HG02763 (cell line): ENCODE measurements around the gene BAHD1.
A peak's percentile ranks its signal among the peaks of the same experiment; 100 is the strongest.

Experiments used
- ATAC-seq: cut with Tn5 transposase; IDR thresholded peaks from one replicate; pipeline ENCODE4 v1.9.1; 2021; ENCODE audit warnings: mild to moderate bottlenecking, moderate library complexity; ENCODE audit not compliant: unreplicated experiment

BAHD1 gene

DNA sequence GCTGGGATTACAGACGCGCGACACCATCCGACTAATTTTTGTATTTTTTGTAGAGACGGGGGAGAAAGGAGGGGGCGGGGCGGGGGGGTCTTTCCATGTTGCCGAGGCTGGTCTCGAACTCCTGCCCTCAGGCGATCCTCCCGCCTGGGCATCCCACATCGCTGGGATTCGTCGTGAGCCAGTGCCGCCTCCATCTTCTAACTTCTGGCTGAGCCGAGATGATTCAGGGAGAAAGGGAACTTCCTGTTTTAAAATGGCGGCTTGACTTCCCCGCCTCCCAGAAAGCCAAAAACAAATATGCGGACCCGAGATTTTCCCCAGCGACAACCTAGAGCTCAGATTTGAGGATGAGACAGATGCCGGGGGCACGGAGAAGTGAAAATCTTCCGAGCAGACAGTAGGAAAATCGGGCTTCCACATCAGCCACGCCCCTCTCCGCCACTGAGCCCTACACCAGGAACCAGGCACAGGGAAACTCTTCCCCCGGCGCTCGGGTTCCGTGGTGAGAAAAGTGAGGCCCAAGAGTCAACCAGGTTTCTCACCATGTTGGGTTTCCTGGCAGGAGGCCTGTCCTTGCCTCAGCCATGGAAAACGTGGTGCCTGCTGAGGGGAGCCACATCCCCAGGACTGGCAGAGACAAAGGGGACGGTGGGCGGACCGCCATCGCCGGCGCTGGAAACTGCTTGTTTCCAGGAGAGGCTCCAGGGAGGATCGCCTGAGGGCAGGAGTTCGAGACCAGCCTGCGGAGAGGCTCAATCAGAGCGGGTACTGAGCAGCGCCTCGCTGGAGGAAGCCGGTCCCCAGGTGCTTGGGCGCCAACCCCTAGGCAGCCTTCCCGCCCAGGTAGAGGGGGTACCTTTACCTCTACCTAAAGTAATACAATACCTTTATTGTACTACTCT, 48.8 kb downstream of the BAHD1 start:
- no peak for ATAC-seq

DNA sequence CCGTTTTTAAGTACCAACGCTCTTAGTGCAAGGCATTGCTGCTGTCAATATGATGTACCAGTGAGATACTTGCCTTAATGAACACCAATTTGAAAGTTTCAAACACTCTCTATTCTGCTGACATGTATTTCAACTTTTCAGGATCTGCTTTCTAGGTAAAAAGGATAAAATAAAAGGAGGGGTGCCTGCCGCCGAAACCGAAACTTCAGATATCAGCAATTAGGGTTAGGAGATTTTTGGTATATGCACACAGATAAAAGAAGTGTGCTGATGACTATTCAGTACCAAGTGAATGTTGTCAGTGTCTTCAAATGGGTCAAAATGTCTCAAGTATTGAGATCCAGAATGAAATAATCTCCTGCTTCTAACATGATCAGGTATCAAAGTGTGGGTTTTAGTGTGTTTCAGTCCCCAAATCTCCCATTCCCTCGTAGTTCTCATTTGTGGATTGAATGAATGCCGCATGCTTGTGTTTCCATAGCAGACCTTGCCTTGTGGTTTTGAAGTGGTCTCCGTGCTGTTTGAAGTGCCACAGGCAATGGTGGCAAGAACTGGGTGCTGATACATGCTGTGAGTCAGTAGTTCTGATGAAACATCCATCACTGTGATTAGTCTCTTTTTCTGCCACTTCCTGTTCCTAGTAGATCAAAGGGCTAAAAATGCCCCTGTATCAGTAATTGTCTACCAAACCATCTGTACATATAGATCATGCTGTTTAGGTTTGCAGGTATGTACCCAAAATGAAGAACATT, 52.5 kb downstream of the BAHD1 start:
- ATAC-seq = no peak

DNA sequence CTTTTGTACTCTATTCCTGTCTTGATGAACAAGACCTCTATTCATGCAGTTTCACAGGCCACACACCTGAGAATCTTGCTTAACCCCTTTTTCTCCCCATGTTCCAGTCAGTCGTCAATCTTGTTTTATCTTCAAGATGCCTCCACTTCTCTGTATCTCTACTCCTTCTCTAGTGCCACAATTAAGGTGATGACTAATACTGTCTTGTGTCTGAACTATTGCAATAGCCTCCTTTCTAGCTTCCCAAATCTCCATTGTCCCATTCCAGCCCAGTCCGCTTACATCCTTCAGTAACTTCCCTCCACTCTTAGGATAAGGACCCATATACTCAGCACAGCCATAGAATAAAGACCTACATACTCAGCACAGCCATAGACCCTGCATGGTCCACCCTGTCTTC, 54.8 kb downstream of the BAHD1 start:
- no peak for ATAC-seq

DNA sequence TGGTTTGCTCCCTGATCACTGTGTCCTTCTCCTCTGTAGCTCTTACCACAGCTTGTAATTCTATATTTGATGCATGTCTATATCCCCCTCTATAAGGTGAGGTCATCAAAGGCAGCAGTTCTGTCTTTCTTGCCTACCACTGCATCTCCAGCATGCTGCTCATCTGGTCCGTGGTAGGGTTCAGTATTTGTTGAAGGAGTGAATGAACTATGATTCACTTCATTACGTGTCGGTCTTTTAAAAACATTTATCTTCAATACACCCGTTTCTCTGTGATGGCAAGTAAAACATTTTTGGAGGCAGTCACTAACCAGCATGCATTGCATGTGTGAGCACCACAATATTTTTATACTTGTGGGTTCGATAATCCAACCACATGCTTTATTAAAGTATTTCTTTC, 57.7 kb downstream of the BAHD1 start:
- no peak for ATAC-seq

DNA sequence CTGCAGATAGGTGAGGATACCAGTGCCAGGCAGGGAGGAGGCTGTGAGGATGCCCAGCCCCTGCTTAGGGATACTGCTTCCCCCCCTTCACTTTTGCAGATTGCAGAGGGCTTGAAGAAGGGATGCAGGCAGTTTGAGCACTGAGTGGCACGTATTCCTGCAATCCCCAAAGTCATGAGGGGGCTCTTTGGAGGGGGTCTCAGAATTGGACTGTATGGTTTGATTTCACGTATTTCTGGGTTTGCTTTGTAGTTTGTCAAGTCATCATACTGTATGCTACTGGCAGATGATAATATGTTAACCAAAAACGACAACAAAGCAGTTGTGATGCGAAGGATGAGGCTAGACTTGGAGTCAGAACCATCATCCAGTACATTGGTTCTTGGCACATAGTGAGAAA, 58.1 kb downstream of the BAHD1 start:
- no peak for ATAC-seq

DNA sequence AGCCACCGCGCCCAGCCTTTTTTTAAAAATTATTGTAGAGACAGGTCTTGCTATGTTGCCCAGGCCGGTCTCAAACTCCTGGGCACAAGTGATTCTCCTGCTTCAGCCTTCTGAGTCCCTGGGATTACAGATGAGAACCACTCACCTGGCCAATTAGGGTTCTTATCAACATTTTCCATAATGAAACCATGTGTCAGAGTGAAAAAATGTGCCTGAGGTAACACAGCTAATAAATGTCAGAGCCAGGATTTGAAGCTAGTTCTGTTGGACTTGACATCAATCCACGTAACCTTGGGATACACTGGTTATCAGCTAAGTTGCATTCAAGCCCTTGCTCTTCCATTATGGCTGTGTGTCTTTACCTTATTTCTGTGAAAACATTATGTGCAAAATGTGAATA, 59.2 kb downstream of the BAHD1 start:
- ATAC-seq = no peak

DNA sequence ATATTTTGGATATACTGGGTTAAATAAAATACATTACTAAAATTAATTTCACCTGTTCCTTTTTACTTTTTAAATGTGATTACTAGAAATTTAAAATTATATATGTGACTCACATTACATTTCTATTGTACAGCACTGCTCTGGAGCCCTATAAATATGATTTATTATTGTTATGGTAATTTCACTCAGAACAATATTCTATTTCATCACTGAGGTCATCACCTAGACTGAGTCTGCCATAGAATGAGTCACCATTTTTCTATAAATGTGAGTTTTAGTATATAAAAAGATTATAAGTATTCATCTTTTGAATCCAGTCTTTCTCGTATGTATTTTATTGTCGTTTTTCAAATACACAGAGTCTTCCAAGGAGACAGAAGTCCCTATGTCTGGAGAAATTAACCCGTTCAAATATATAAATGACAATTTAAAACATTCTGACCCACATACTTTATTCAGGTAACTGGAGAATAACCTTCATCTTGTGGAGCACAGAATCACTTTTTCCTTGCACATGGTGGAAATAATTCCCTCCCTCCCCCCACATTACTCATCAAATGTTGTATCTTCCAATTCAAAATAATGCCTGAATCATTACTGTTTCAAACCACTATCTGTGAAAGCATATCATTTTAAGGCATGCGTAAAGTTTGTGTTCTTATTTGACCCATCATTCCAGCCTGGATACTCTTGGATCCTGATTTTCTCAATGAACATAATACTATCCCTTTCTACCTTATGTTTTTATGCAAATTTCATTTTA, 60.0 kb downstream of the BAHD1 start:
- ATAC-seq = no peak

DNA sequence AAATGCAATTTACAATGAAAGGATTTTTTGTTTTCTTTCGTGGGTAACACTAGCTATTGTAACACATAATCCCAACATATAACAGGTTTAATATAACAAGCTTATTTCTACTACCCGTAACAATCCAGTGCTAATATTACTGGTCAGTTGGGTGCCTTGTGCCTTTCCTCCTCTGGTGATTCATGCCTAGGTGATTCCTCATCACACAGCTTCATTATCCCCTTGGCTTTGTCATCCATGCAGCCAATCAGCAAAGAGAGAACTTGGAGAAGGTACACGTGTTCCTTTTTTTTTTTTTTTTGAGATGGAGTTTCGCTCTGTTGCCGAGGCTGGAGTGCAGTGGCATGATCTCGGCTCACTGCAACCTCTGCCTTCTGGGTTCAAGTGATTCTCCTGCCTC, 60.7 kb downstream of the BAHD1 start:
- ATAC-seq = no peak

DNA sequence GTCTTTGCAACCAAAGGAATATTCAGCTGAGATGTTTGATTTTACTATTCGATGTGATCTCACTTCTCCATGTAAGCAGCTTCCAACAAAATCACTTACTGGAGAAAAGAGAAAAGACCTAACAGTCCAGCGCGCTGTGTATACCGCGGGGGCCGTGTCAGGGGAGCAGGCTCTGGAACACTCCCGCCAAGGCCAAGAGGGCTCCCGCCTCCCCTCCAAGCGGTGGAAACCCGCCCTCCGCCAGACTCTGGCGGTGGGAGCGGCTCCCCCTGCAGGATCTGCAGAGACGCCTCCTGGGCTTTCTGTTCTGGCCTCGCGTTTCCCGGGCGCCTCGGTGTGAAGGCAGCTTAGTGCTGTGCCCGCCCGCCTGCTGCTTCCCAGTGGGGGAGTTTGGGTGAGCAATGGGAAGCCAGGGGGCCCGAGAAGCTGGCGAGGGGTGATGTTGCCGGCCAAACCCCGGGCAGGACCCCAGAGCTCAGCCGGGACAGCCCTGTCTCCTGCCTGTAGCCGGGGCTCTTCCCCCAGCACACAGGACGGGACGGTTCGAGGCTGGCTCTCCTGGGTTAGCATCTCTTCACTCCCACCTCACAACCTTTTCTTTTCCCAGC, 66.3 kb downstream of the BAHD1 start:
- no peak for ATAC-seq

DNA sequence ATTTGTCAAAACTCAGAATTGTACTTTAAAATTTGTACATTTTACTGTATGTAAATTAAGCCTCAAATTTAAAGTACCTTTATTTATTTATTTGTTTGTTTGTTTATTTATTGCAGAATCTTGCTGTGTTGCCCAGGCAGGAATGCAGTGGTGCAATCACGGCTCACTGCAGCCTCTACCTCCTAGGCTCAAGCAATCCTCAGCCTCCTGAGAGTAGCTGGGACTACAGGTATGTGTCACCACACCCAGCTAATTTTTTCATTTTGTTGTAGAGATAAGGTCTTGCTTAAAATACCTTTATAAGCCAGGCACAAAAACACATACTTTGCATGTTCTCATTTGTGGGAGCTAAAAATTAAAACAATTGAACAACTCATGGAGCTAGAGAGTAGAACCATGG, 67.5 kb downstream of the BAHD1 start:
- ATAC-seq = no peak

DNA sequence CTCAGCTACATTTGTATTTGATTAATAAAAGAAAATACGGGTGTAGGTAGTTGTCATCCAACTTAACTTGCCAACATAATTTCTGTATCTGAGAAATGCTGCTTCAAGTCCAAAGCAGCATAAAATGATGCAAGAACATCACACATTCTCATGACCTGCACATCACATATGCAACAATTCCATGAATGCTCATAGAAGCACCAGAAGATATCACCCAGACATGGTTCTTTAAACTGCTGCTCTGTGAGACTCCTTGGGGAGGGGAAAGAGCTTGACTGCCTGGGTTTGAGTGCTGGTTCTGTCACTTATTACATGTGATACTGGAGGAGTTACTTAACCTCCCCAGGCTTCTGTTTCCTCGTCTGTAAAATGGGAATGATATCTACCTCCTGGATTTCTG, 69.4 kb downstream of the BAHD1 start:
- no peak for ATAC-seq

DNA sequence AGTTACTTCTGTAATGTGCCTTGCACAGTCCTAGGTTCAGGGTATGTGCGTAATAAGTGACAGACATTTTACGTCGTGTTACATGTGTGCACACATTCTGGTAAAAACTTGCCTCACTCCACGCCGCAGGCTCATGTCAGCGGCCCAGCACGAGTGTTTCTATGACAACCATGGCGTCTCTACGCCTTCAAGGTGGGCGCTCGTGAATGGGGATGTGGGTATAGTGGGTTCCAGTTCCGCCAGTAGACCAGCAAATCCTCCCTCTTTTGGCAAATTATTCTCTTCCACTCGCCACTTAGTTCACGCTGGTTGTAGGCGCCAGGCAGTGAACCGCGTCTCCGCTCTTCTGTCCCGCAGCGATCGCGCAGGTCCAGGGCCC, 70.3 kb downstream of the BAHD1 start:
- ATAC-seq = peak; percentile 41

DNA sequence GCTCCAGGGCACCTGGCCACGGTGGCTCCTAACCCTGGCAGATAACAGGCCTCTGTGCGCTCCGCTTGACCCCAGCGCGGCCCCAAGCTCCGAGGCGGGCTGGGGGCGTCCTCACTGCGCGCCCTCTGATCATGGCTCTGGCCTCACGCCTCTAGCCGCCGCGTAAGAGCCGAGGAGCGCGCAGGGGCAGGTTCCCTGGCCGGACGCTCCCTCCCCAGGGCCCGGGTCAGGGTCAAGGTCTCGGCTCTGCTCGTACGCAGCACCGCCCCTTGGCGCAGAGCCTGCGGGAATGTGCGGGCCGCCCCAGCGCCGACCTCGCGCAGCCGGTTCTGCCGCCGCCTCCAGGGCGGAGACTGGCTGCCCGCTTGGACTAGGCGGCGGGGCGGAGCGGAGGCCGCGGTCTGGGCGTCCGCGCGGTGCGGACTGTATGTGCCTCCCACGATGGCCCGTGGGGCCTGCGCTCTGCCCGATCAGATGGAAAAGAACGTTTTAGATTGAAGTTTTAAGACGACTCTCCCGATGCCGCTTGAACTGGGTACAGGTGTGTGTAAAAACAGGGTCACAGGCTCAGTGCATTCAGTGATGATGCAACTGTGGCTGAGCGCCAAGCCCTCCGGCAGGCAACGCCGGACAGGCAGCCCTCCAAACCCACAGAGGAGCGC, 70.8 kb downstream of the BAHD1 start:
- peak; percentile 47 for ATAC-seq

DNA sequence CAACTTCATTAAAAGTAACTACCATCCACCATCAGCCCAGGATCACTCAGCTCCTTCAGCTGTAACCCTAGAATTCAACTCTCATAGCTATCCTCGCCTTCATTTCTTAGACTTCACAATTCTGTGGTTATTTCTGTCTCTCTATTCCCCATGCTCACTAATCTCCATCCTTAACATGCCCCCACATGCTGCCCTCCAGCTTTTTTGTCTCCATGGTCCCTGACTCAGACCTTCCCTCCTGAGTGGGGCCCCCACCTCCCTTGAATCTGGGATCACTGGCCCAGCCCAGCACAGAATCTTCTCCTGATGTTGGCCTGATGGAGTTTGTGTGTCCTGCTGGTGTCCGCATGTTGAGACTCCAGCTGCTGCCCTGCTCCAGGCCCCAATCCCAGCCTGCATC, 71.7 kb downstream of the BAHD1 start:
- ATAC-seq = no peak

DNA sequence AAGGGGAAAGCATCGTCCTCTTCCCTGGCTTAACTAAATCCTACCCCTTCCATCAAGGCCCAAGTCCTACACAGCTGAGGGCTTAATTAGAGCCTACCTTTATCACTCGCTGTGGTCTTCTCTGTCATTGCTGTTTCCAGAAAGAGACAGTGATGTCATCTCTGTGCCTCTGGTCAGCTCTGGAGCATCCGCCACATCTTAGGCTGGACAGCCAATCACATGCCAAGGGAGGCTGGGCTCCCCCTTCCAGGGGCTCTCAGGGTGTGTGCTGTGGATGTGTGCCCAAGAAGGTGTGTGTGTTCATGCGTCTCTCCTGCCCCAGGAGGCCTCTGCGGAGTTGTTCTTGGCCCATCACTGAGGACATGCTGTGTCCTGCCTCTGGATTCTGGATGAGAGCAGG, 72.9 kb downstream of the BAHD1 start:
- ATAC-seq = no peak

DNA sequence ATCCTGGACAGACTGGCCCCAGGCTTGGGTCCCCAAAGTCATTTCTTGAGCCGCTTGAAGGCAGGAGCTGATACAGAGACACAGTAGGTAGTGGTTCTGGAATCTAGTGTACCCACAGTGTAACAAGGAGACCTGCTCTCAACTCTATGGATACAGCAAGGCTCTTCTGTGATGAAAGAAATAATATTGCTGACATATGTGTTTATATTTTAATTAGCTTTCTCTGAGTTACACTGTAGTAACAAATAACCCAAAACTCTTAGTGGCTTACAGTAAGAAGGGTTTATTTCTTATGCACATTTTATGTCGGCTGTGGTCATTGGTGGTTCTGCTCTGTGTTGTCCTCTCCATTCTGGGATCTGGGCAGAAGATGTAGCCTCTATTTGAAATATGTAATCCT, 75.6 kb downstream of the BAHD1 start:
- no peak for ATAC-seq
